Stimulated activated CD8-positive, alpha-beta memory T cell treated with anti-CD3 and anti-CD28 coated beads, Interleukin-4, amount 100 ng/mL, for 48 hours (primary cell): ENCODE measurements around the gene C19orf85.
"Not testable (repeated sequence)": the region's sequence is repeated elsewhere in the genome, so short reads cannot be mapped to it uniquely, and the experiment has no call there.

Source experiments
- DNase-seq: peaks from one replicate; pipeline ENCODE4 v3.0.0-alpha.2; 2020

C19orf85 gene

GRCh38 chr19:55464662-55465054, at the start of gene C19orf85:
Gene C19orf85 (minus strand): TSS chr19:55464751. CDS start chr19:55464554, 197 bp downstream.
- no peak for DNase-seq

GRCh38 chr19:55508120-55508519, 43.6 kb upstream of the C19orf85 start:
- DNase-seq = no peak

- DNase-seq = no peak
Observed at GRCh38 chr19:55504981-55505380, 40.4 kb upstream of the C19orf85 start.

DNA sequence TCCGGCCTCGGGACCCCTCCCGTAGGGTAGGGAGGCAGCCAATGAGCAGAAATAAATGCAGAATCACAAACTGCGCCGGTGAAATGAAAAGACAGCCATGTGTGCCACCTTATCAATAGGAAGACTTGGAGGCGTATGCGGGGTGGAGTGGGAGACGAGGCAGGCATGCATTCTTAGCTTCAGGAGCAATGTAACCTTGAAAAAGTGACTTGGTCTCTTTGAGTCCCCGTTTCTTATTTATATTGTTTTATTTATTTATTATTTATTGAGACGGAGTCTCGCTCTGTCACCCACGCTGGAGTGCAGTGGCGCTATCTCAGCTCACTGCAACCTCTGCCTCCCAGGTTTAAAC, 39.7 kb upstream of the C19orf85 start:
- DNase-seq = no peak

- DNase-seq = peak; percentile 97
Observed at GRCh38 chr19:55503502-55504251, 39.1 kb upstream of the C19orf85 start.

DNA sequence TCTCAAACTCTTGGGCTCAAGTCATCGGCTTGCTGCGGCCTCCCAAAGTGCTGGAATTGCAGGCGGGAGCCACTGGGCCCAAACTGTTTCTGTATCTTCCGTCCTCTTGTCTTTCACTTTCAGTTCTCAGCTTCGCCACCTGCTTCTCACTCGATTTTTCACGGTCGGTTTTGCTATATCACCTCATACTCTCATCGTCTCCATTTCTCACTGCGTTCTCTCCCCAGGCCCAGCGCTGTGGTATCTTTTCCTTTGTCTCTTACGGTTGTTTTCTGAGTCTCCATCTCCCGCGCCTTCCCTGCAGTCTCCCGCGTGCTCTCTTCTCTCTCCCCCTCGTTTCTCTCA, 38.6 kb upstream of the C19orf85 start:
- DNase-seq = no peak

GRCh38 chr19:55502197-55502952, 37.8 kb upstream of the C19orf85 start:
- no peak for DNase-seq

DNA sequence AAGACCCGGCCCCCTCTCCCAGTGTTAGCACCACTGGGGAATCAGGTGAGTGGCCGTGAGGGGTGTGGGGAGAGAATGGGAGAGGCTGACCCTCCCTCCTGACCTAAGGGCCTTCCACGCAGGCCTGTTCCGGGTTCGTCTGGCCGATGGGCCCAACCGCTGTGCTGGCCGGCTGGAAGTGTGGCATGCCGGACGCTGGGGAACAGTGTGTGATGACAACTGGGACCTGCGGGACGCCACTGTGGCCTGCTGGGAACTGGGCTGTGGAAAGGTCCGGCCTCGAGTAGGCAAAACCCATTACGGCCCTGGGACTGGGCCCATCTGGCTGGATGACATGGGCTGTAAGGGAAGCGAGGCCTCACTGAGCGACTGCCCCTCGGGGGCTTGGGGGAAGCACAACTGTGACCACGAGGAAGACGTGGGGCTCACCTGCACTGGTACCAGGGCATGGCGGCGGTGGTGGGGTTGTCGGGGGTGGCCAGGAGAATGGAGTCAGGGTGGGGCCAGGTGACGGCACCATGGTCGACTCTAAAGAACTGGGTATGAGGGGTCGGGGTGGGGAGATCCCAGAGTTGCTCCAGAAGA, 35.9 kb upstream of the C19orf85 start:
- no peak for DNase-seq

GRCh38 chr19:55498246-55498840, 33.8 kb upstream of the C19orf85 start:
- no peak for DNase-seq

DNA sequence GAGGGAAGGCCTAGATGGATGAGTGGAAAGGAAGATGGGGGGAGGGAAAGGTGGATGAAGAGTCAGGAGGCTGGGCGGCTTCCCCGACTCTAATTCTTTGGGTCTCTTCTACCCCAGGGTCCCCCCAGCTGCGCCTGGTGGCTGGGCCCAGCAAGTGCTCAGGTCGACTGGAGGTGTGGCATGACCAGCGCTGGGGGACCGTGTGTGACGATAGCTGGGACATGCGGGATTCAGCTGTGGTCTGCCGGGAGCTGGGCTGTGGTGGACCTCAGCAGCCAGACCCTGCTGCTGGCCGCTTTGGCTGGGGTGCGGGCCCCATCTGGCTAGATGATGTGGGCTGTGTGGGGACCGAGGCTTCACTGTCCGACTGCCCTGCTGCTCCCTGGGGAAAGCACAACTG, 33.2 kb upstream of the C19orf85 start:
- no peak for DNase-seq

- not testable (repeated sequence) for DNase-seq
Observed at GRCh38 chr19:55496820-55497219, 32.3 kb upstream of the C19orf85 start.

DNA sequence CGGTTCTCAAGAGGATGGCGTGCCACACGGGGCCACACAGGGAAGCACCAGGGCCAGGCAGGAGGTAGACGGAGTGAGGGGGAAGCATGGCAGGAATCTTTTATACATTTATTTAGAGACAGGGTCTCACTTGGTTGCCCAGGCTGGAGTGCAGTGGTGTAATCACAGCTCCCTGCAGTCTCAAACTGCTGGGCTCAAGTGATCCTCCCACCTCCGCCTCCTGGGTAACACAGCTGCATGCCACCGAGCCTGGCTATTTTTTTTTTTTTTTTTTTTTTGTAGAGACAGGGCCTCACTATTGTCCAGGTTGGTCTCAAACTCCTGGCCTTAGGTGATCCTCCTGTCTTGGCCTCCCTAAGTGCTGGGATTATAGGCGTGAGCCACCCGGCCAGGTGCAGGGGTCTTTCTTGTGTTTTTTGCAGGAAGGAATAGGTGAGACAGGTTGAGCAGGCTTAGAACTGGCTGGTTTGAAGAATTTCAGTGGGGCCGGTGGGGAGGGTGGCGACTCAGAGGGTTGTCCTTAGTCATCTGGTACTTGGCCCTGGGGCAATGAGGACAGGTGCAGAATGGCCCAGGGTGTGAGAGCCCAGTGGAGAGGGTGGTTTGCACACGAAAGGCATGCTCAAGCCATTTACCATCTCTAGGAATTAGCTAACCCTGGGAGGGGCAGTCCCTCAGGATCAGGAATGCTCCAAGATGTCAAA, 31.2 kb upstream of the C19orf85 start:
- DNase-seq = no peak

GRCh38 chr19:55494172-55494761, 29.7 kb upstream of the C19orf85 start:
- DNase-seq = no peak

- DNase-seq = no peak
Observed at GRCh38 chr19:55493645-55494171, 29.2 kb upstream of the C19orf85 start.

- no peak for DNase-seq
Observed at GRCh38 chr19:55493052-55493644, 28.6 kb upstream of the C19orf85 start.

- no peak for DNase-seq
Observed at GRCh38 chr19:55492362-55492944, 27.9 kb upstream of the C19orf85 start.

DNA sequence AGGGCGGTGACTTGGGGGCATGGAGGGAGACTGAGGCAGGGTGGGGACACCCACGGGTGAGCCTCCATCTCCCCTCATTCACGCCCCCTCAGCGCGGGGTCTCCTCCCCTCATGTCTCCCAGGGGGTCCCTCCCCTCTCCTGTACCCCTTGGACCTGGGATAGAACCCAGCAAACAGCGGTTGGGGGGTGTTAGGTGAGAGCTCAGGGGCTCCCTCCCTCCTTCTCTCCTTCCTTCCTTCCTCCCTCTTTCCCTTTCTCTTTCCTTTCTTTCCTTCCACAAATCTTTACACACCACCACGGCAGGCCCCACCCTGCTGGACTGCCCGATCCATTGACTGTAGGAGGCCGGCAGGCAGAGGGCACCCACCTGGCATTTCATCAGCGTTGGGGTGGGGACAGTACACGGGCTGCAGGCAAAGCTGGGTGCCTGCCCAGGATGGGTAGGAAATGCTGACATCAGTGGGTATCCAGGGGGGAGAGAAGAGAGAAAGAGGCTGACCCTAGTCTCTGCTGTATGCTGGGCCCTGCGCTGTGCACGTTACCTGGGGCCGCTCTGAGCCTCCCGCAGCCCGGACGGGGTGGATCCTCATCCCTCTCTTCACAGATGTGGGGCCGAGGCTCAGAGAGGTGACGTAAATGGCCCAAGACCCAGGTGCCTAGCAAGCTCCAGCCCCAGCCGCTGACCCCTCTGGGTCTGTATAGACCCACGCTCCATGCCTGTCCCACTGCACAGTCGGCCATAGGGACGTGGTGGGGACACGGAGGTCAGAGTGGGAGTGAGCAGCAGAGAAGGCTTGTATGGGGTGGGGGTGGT, 27.2 kb upstream of the C19orf85 start:
- no peak for DNase-seq

DNA sequence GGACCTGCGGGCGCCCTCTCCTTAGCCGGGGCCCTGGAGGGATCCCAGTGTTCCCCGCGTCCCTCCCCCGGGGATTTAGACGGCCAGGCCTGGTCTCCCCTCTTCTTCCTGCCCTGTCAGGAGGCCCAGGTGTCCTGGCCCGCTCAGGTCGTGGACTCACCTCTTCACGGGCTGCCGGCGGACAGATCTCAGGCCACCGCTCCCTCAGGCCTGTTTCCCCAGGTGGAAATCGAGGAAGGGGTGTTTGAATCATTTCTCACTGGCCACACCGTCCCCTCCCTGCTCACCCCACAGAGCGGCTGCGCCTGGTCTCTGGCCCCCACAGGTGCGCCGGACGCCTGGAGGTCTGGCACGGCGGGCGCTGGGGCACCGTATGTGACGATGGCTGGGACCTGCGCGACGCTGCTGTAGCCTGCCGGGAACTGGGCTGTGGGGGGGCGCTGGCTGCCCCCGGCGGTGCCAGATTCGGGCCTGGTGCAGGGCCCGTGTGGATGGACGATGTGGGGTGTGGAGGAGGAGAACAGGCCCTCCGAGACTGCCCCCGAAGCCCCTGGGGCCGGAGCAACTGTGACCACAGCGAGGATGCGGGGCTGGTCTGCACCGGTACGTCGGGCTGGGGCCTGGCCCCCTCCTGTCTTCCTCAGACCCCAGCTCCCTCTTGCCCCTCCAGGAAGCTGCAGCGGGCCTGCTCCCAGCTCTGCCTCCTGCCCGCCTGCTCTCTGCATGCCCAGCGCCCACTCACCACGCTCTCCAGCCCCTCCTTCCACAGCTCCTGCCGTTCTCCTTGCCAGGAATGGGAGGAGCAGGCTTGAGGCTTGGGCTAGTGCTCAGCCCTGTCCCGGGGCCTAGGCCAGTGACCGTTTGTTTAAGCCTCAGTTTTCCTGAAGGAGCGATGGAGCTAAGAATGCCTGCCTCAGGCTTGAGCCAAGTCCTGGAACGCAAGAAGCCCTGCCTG, 26.2 kb upstream of the C19orf85 start:
- no peak for DNase-seq

- DNase-seq = no peak
Observed at GRCh38 chr19:55489711-55490477, 25.3 kb upstream of the C19orf85 start.
